HT-29 (cell line): ENCODE results near the gene CYP27C1. TPM values are rescaled to one million over a fixed set of nuclear protein-coding genes. Genes with fewer than 3 reads are reported as not detected.
"Not testable (repeated sequence)": the region's sequence is repeated elsewhere in the genome, so short reads cannot be mapped to it uniquely, and the experiment has no call there.

Experiments used
- DNase-seq: peaks from one replicate; pipeline ENCODE4 v3.0.0-alpha.2; 2015; ENCODE audit warnings: low spot score
- total RNA-seq: library from RNA; depleted of rRNA; stranded (reverse); fragments of >200 nt; shearing (Covaris generic); gene quantifications from 2 replicates; pipeline ENCODE4 v1.2.3, GENCODE V29; 2014; rRNA removed

CYP27C1 gene
- total RNA-seq = not detected in 2 replicates

GRCh38 chr2:127220102-127220767 is at the start of gene CYP27C1:
Gene CYP27C1, minus strand, starts transcription at chr2:127220299. Its CDS starts 29 bp downstream, at chr2:127220270.
- DNase-seq = no peak

- DNase-seq = no peak
Observed at GRCh38 chr2:127261804-127262406, 41.8 kb upstream of the CYP27C1 start.

- no peak for DNase-seq
Observed at GRCh38 chr2:127259355-127259754, 39.3 kb upstream of the CYP27C1 start.

- DNase-seq = no peak
Observed at GRCh38 chr2:127256866-127257265, 36.8 kb upstream of the CYP27C1 start.

DNA sequence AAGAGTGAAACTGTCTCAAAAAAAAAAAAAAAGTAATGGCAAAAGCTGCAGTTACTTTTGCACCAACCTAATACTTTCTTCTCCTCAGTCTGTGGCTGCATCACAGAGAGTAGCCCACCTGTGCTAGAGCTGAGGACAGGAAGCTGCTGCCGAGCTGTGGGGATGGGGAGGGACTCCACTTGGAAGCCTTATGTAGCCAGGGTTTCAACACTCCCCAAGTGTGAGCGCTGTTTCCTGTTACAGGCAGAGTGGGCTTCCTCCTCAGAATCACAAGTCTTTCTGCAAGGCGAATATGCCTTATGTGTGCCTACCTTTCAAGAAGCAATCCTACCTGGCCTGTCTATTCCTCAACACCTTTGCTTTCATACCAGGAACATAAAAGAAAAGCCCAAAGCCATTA is 36.3 kb upstream of the CYP27C1 start:
- no peak for DNase-seq

DNA sequence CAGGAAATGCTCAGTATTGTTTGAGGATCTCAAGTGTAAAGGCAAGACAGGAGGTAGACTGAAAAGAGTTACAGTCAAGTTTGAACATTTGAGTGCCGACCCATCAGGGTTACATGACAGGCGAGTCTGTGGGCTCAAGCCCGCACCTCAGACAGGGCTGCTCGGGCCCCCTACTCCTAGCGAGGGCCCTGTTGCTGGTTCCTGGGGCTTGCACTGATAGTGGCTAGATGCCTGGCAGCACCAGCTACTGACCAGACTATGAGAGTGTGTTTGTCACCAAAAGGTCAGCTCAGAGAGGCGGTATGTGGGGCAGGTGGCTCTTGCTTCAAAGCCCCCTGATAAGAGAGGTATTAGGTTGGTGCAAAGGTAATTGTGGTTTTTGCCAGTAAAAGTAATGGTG is 35.6 kb upstream of the CYP27C1 start:
- DNase-seq = no peak

GRCh38 chr2:127255146-127255545 is 35.0 kb upstream of the CYP27C1 start:
- DNase-seq = no peak

DNA sequence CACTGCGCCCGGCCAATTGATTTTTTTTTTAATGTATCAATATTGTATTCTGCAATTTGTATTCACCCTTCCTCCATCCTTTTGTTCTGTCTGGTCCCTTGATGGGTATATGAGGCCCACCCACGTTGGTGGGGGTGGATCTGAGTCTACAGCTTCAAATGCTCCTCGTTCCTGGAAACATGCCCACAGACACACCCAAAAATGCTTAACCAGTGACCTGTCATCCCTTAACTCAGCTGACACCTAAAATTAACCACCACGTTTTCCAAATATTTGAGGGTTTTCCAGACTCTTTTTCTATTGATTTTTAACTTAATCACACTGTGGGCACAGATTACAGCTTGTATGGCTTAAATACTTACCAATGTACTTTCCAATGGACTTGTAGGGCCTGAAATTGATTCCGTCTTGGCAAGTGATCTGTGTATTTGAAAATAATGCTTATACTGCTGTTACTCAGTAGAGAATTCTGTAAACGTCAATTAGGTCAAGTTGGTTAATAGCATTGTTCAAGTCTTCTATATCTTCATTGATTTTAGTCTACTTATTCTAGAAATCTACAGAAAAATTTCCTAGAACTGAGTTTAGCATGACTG is 34.4 kb upstream of the CYP27C1 start:
- DNase-seq = no peak

DNA sequence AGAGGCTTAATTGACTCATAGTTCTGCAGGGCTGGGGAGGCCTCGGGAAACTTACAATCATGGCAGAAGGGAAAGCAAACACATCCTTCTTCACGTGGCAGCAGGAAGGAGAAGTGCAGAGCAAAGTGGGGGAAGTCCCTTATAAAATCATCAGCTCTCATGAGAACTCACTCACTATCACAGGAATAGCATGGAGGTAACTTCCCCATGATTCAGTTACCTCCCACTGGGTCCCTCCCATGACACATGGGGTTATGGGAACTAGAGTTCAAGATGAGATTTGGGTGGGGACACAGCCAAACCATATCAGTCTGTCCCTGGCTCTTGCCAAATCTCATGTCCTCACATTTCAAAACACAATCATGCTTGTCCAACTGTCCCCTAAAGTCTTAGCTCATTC is 21.1 kb upstream of the CYP27C1 start:
- DNase-seq = not testable (repeated sequence)

DNA sequence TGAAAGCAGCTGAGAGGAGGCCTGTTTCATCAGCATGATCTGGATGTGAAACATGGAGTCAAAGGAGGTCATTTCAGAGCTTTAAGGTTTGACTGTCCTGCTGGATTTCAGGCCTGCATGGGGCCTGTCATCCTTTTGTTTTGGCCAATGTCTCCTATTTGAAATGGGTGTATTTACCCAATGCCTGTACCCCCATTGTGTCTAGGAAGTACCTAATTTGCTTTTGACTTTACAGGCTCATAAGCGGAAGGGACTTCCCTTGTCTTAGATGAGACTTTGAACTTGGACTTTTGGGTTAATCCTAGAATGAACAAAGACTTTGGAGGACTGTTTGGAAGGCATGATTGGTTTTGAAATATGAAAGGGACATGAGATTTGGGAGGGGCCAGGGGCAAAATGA is 19.3 kb upstream of the CYP27C1 start:
- no peak for DNase-seq

GRCh38 chr2:127237768-127238167 is 17.7 kb upstream of the CYP27C1 start:
- not testable (repeated sequence) for DNase-seq

GRCh38 chr2:127235082-127235702 is 15.1 kb upstream of the CYP27C1 start:
- DNase-seq = no peak

DNA sequence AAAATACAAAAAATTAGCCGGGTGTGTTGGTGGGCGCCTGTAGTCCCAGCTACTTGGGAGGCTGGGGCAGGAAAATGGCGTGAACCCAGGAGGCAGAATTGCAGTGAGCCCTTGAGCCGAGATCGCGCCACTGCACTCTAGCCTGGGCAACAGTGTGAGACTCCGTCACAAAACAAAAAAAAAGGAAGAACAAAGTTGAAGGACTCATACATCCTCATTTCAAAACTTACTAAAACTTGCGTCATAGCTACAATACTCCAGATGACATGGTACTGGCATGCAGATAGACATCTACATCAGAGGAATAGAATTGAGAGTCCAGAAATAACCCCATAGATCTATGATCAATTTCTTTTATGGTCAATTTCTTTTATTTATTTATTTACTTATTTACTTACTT is 13.6 kb upstream of the CYP27C1 start:
- DNase-seq = no peak

DNA sequence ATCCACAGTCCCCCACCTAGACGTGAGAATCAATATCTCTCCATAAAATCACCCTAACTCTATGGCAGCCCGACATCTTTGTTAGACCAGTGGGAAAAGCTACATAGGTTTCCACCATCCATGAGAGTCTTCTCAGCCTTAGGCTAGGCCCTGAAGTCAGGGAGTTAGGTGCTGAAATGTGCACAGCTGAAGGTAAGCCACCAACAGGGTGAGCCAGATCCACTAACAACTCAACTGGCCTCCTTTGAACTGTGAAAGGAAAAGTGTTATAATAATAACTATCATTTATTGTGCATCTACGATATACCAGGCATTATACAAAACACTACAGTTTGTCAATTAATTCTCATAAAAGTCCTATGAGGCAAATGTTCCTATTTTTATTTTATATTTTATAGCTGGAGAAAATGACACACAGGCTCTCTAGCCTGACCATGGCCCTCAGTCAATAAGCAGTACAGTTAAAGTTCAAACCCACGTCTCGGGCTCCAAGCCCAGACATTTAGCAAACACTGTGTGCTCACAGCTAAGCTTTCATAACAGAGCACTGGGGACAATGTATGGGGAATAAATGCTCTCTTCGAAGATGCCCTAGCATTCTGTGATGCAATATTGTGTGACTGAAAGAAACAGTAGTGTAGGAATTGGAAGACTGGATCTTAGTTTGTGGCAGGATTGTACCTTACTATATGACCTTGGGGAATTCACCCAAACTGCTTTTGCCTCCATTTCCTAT is 11.2 kb upstream of the CYP27C1 start:
- no peak for DNase-seq

DNA sequence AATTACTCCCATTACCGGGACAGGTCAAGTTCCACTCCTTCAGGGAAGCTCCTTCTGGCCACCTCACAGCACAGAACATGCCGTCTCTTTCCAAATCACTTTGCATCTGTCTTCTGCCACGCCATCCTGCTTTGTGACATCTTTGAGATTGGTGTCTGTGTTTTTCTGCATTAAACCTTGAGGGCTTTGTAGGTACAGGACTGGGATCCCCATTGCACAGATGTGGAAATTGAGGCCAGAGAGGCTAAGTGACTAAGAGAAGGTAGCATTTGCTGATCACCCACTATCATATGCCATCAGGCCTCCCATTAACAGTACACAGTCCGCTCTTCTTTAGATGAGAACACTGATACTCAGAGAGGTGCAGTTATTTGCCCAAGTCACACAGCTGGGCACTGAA is 9.5 kb upstream of the CYP27C1 start:
- no peak for DNase-seq

DNA sequence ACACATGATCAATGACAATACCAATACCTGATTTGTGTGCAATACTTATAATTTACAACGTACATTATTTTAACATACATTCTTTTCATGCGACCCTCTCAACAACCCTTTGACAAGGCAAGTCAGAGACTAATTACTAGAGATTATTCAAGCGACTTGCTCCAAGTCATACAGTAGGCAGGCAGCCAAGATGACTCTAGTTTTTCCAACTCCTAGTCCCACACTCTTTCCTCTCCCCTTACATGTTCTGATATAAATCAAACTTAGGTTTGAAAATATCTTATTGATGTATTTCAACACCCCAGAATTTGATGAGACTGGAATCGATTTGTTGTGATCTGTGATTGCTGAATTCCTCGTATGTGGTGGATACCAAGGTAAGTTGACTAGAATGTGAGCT is 8.0 kb upstream of the CYP27C1 start:
- no peak for DNase-seq

DNA sequence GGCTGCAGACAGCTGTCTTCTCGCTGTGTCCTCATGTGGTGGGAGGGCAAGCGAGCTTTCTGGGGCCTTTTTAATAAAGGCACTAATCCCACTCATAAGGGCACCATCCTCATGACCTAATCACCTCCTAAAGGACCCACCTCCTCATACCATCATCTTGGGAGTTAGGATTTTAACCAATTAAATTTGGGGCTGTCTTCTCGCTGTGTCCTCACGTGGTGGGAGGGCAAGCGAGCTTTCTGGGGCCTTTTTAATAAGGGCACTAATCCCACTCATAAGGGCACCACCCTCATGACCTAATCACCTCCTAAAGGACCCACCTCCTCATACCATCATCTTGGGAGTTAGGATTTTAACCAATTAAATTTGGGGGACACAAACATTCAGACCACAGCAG is 7.2 kb upstream of the CYP27C1 start:
- not testable (repeated sequence) for DNase-seq

GRCh38 chr2:127226520-127227263 is 6.6 kb upstream of the CYP27C1 start:
- DNase-seq = peak; percentile 93

DNA sequence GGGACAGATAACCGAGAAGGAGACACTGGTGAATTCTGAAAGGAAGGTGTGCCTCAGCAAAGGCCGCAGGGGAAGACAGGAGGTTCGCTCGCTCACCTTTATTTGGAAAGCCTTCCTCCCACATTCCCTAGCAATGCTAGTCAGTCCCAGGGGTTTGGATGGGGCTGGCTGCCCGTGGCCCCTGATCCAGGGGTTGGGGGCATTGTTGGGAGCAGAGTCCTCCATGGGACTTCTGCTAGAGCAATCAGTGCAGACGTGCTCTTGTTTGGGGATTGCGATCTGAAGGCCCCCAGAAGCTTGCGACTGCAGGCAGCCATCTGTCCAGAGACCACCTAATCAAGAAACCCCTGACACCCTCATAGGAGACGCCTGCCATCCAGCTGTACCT is 6.0 kb upstream of the CYP27C1 start:
- no peak for DNase-seq

- DNase-seq = no peak
Observed at GRCh38 chr2:127225186-127225960, 5.3 kb upstream of the CYP27C1 start.
